PC-9 (cell line): ENCODE results near the gene PTPRG. TPM values are rescaled to one million over a fixed set of nuclear protein-coding genes. Genes with fewer than 3 reads are reported as not detected.

Experiments used
- BruUV-seq: library from RNA; stranded (reverse); fragments of 400-500 nt; replicated peaks from 2 replicates; lab custom pipeline; 2021; lab: Mats Ljungman, UMichigan
- CTCF ChIA-PET: fragments of 300-600 bp; sonication (Branson Sonifier 250); formaldehyde crosslinking; loops from one replicate; lab custom pipeline; 2022; ENCODE audit warnings: antibody characterized with exemption; lab: Charles Lee
- POLR2A ChIA-PET: fragments of 300-600 bp; sonication (Branson Sonifier 250); formaldehyde crosslinking; loops from one replicate; lab custom pipeline; 2022; ENCODE audit warnings: antibody characterized with exemption; ENCODE audit not compliant: unreplicated experiment; lab: Charles Lee
- DNase-seq, 2 experiments: peaks; one replicate each; pipeline versions ENCODE4 v3.0.0 to v3.0.0-alpha.2; 2015 to 2022; ENCODE audit warnings: mixed read lengths in 1 of 2
- H2AFZ ChIP-seq: fragments of 200-600 bp; sonication (generic); 2 replicates; pipeline ENCODE4 v1.8.1; 2017; ENCODE audit warnings: antibody characterized with exemption
- H3F3A ChIP-seq: fragments of 200-600 bp; sonication (generic); 2 replicates; pipeline ENCODE4 v1.8.1; 2017; ENCODE audit warnings: antibody characterized with exemption, mild to moderate bottlenecking, low read depth; ENCODE audit not compliant: insufficient read depth
- H3K27ac ChIP-seq: fragments of 200-600 bp; sonication (generic); 2 replicates; pipeline ENCODE4 v1.6.1; 2016; ENCODE audit warnings: mixed run types
- H3K27me3 ChIP-seq: fragments of 200-600 bp; sonication (generic); 2 replicates; pipeline ENCODE4 v1.6.1; 2016; ENCODE audit warnings: low read depth, mixed run types; ENCODE audit not compliant: insufficient read depth
- H3K36me3 ChIP-seq: fragments of 200-600 bp; sonication (generic); 2 replicates; pipeline ENCODE4 v1.6.1; 2016; ENCODE audit warnings: low read depth, mixed run types
- H3K4me1 ChIP-seq: fragments of 200-600 bp; sonication (generic); replicated peaks from 2 replicates; pipeline ENCODE4 v1.6.1; 2016; ENCODE audit warnings: mixed run types; ENCODE audit not compliant: insufficient read depth
- H3K4me2 ChIP-seq: fragments of 200-600 bp; sonication (generic); 2 replicates; pipeline ENCODE4 v1.6.1; 2017; ENCODE audit warnings: mixed run types
- H3K4me3 ChIP-seq: fragments of 200-600 bp; sonication (generic); 2 replicates; pipeline ENCODE4 v1.6.1; 2016; ENCODE audit warnings: mixed run types
- H3K79me2 ChIP-seq: fragments of 200-600 bp; sonication (generic); 2 replicates; pipeline ENCODE4 v1.6.1; 2017; ENCODE audit warnings: low read depth, mixed run types
- H3K9me2 ChIP-seq: fragments of 200-600 bp; sonication (generic); 2 replicates; pipeline ENCODE4 v1.8.1; 2017; ENCODE audit warnings: mild to moderate bottlenecking; ENCODE audit not compliant: insufficient read depth
- H3K9me3 ChIP-seq: fragments of 200-600 bp; sonication (generic); 2 replicates; pipeline ENCODE4 v1.8.1; 2016; ENCODE audit warnings: low read depth; ENCODE audit not compliant: insufficient read depth
- H4K20me1 ChIP-seq: fragments of 200-600 bp; sonication (generic); 2 replicates; pipeline ENCODE4 v1.8.1; 2017; ENCODE audit not compliant: insufficient read depth
- CTCF ChIP-seq: fragments of 200-600 bp; sonication (generic); conservative IDR thresholded peaks from 2 replicates; pipeline ENCODE4 v1.6.1; 2017; ENCODE audit warnings: mixed run types, antibody characterized with exemption, mild to moderate bottlenecking, moderate library complexity
- EZH2 ChIP-seq: fragments of 200-600 bp; sonication (generic); IDR thresholded peaks from 2 replicates; pipeline ENCODE4 v1.8.0; 2017; ENCODE audit warnings: antibody characterized with exemption, low read depth
- intact Hi-C: fragments of 100-400 bp; cut with micrococcal nuclease; formaldehyde crosslinking; loops from one replicate; pipeline ENCODE4 v1.10.0; 2022; ENCODE audit not compliant: unreplicated experiment
- total RNA-seq: library from RNA; stranded (reverse); gene quantifications from 2 replicates; pipeline ENCODE4 v1.2.3, GENCODE V29; 2021

Gene PTPRG
- total RNA-seq, 1 experiment from 2014 or later = 32.9 TPM

DNA sequence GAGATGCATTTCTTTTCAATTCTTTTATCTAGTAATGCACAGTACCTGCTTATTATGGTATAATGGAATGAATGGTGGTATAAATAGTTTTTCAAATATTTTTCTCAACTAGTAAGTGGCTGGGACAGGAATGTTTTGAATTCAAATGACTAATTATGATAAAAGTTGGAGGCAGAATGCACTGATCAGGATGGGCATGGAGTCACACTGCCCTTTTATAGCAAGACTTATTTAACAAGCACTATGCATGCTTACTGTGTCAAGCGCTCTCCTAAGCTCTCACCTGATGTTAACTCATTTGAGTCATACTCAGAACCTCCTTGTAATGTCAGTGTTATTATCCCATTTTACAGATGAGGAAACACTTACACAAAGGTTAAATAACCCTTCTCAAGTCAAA, 590.2 kb downstream of the PTPRG start:
- Histone ChIP-seq H3K4me1 (no peaks in the 10 kb centered on the region), H3F3A (no peaks in the 10 kb centered on the region), H3K9me2 (no peaks in the 10 kb centered on the region), H3K79me2 (no peaks in the 10 kb centered on the region), H3K4me3 (no peak overlapping the region), H2AFZ (no peak overlapping the region), H3K9me3 (no peaks in the 10 kb centered on the region), H3K36me3 (no peaks in the 10 kb centered on the region), H3K27ac (no peak overlapping the region), H3K4me2 (no peak overlapping the region), H4K20me1 (no peaks in the 10 kb centered on the region), H3K27me3 (no peaks in the 10 kb centered on the region)
- intact Hi-C loops = no loop called here
- TF ChIP-seq CTCF = no peak
- POLR2A ChIA-PET = no interaction called here
- no peak for DNase-seq
- CTCF ChIA-PET = no interaction called here
- BruUV-seq = no TSS peak

DNA sequence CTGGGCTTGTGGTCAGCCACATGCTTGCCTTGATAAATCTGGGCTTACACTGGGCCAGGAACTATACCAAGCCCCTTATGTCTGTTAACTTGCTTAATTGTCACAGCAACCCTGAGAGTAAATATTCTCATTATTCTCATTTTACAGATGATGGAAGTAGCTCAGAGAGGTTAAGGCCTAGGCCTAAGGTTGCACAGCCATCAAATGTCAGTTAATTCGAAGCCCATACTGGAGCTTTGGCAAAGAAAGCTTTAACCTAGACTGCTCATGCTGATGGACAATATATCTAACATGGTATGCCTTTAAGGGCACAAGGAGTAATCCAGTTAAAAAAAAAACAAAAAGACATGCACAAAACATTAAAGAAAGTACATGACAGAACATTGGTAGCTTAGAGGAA, 591.9 kb downstream of the PTPRG start:
- H3K4me3 ChIP-seq = no peak overlapping the region
- no peak overlapping the region for H3K4me2 ChIP-seq
- H3K36me3 ChIP-seq = no peaks in the 10 kb centered on the region
- no peak overlapping the region for H2AFZ ChIP-seq
- no peaks in the 10 kb centered on the region for H3K4me1 ChIP-seq
- no peaks in the 10 kb centered on the region for H3F3A ChIP-seq
- no peaks in the 10 kb centered on the region for H4K20me1 ChIP-seq
- TF ChIP-seq EZH2 = no peak
- TF ChIP-seq CTCF = no peak
- intact Hi-C loops = no loop called here
- no peaks in the 10 kb centered on the region for H3K27me3 ChIP-seq
- CTCF ChIA-PET = no interaction called here
- POLR2A ChIA-PET = no interaction called here
- no peaks in the 10 kb centered on the region for H3K79me2 ChIP-seq
- H3K9me2 ChIP-seq = no peaks in the 10 kb centered on the region
- no TSS peak for BruUV-seq
- no peak for DNase-seq
- H3K9me3 ChIP-seq = no peaks in the 10 kb centered on the region
- no peak overlapping the region for H3K27ac ChIP-seq

DNA sequence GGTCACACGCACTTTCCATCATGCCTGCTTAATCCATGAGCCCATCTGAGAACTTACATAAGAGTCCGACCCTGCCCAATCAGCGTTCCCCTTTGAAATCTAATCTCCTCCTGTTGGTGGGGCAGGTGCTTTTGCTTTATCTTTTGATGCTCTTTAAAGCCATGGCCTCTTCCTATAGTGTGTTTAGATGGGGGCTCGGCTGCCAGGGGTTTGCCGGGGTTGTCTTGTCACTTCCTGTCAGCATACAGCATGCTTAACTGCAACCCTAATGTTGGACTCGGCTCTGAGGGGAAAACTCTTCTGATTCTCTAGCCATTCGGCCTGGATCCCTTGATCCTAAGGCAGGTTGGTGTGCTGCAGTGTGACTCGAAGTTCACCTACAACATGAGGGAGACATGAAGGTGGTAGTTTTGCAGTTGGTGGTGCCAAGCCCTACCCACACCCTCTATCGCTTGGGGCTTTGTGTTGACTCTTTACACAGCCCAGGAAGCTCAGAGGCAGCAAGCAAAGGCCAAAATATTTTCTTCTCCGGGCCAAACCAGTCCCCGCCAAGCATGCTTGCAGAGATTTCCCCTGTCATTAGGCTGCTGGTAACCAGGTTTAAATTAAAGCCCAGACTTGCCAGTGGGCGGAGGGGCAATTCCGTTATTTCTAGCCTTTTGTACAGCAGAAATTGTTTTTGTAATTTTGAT, 593.2 kb downstream of the PTPRG start:
- Histone ChIP-seq H3K9me2 (no peaks in the 10 kb centered on the region), H3K36me3 (no peaks in the 10 kb centered on the region), H3K27ac (no peak overlapping the region), H3K27me3 (no peaks in the 10 kb centered on the region), H3K9me3 (no peaks in the 10 kb centered on the region), H3F3A (no peaks in the 10 kb centered on the region), H3K4me3 (no peak overlapping the region), H3K4me2 (no peak overlapping the region), H2AFZ (no peak overlapping the region), H3K79me2 (no peaks in the 10 kb centered on the region), H4K20me1 (no peaks in the 10 kb centered on the region), H3K4me1 (no peaks in the 10 kb centered on the region)
- TF ChIP-seq EZH2 (no peak), CTCF (no peak)
- no TSS peak for BruUV-seq
- POLR2A ChIA-PET = no interaction called here
- no peak for DNase-seq
- CTCF ChIA-PET = no interaction called here
- intact Hi-C loops = no loop called here
